Kidney (tissue), 14 donors: ENCODE results near the gene TTLL4. TPM values are rescaled to one million over a fixed set of nuclear protein-coding genes. Genes with fewer than 3 reads are reported as not detected.

ENCODE experiments used
- DNase-seq, 5 donors: peaks; one replicate each; pipeline ENCODE4 v3.0.0-alpha.2; 2013 to 2020
- FAIRE-seq: peaks from 2 replicates; lab custom pipeline; 2012; peaks lifted over from hg19 to GRCh38; lab: Jason Lieb, UNC
- H3K27ac ChIP-seq, 2 donors: one replicate each; pipeline ENCODE4 v1.7.0; 2013; ENCODE audit warnings: low read depth in 2 of 2, low read length in 2 of 2, inconsistent platforms in 1 of 2
- H3K27me3 ChIP-seq: one replicate; pipeline ENCODE4 v1.7.1; 2013; ENCODE audit warnings: low read length, inconsistent platforms; ENCODE audit not compliant: control insufficient read depth, insufficient read depth
- H3K36me3 ChIP-seq, 3 donors: one replicate each; pipeline versions ENCODE4 v1.7.0 to v1.7.1; 2013; ENCODE audit warnings: low read length in 3 of 3, control low read depth in 1 of 3, inconsistent platforms in 1 of 3; ENCODE audit not compliant: insufficient read depth in 3 of 3, control insufficient read depth in 2 of 3
- H3K4me1 ChIP-seq, 3 donors: one replicate each; pipeline versions ENCODE4 v1.7.0 to v1.7.1; 2013; ENCODE audit warnings: low read length in 3 of 3, inconsistent platforms in 1 of 3, low read depth in 1 of 3; ENCODE audit not compliant: control insufficient read depth in 2 of 3, insufficient read depth in 2 of 3
- H3K4me3 ChIP-seq, 3 donors: one replicate each; pipeline versions ENCODE4 v1.7.0 to v1.8.1; 2013; ENCODE audit warnings: low read length in 3 of 3, control low read depth in 1 of 3, inconsistent platforms in 1 of 3
- H3K9ac ChIP-seq, 3 donors: one replicate each; pipeline versions ENCODE4 v1.7.0 to v1.7.1; 2013; ENCODE audit warnings: low read length in 3 of 3, control low read depth in 1 of 3, inconsistent platforms in 1 of 3
- H3K9me3 ChIP-seq, 3 donors: one replicate each; pipeline versions ENCODE4 v1.7.0 to v1.7.1; 2013; ENCODE audit warnings: low read length in 3 of 3, control low read depth in 1 of 3, inconsistent platforms in 1 of 3; ENCODE audit not compliant: control insufficient read depth in 2 of 3, insufficient read depth in 1 of 3
- intact Hi-C: fragments of 100-400 bp; cut with DNase I; formaldehyde crosslinking; loops from one replicate; pipeline ENCODE4 v1.11.1; 2022
- polyA plus RNA-seq: library from polyadenylated mRNA; stranded (reverse); fragments of 350-450 nt; fragmentation: Illumina TruSeq; extraction: RNeasy Lipid Tissue Mini Kit (QIAGEN cat#74804); gene quantifications from one replicate; pipeline ENCODE4 v1.2.3, GENCODE V29; 2014; ENCODE audit warnings: low read depth, low replicate concordance; ENCODE audit not compliant: insufficient read depth
- total RNA-seq: library from RNA; stranded (reverse); fragmentation: NEBNext Ultra II Directional; extraction: Animal tissue kit (Norgen Biotek cat#: 25700); gene quantifications from one replicate; pipeline ENCODE4 v1.2.1, GENCODE V29; 2021
- TF ChIP-seq, protein P1 (sequence below): IDR thresholded peaks from 3 replicates; pipeline ENCODE4 v1.5.1; 2012; ENCODE audit warnings: mild to moderate bottlenecking, moderate library complexity, borderline replicate concordance; ENCODE audit not compliant: insufficient read depth; ENCODE audit errors: extremely low read depth
- donor health status: control.
- donor health status: control.
- donor health status: control.
- donor health status: control.
- donor health status: control.
- donor health status: DM: yes; HTN: yes; CAD: no.
- donor health status: Normal renal cell carcinoma (clear cell type).

Gene TTLL4
- total and polyA plus RNA-seq, 2 donors from 2014 or later: 7.6 to 30.7 TPM

DNA sequence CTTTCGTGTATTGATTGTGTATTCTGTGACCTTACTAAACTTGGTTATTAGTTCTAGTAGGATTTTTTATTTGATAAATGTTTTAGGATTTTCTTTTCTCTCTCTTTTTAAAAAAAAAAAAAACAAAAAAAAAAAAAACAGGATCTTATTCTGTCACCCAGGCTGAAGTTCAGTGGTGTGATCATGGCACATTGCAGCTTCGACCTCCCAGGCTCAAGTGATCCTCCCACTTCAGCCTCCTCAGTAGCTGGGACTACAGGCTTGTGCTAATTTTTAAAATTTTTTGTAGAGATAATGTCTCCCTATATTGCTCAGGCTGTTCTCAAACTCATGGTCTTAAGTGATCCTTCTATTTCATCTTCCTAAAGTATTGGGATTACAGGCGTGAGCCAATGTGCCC is 19.0 kb downstream of the TTLL4 start:
- intact Hi-C loops: no loop called here
- no peaks in the 10 kb centered on the region for H3K9me3 ChIP-seq

DNA sequence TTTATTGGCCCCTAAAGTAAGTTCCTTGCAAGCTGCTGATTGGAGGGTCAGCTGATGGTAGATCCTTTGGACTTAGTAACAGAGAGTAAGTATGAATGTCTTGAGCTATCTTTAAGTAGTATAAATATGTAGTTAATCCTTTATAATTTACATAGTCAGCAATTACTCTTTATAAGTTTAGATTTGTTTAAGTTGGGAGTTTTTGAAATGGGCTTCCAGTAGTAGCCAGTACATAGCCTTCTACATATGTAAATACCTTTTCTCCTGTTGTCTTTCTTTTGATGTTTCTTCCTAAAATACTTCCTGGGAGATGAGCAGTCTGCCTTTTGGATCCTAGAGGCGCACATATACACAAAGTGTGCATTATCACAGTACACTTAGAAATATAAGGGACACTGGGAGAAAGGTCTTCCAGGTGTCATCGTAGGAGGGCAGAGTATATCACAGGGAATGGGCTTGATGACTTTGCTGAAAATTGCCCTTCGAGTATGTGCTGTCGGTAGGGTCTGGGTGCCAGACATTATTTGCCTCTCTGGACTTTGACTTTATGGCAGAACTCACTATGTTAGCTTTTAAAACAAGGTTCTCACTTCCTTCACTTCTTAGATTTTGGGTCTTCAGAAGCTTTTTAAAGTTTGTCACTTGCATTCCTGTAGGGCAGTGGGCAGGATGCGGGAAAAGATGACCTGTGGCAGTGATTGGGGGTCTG is 21.6 kb downstream of the TTLL4 start:
- H3K27ac ChIP-seq: no peak overlapping the region
- DNase-seq: no peak
- H3K4me1 ChIP-seq: peaks cover 0 to 3% (median 0%) of the 10 kb centered on the region in 3 donors
- no peak for FAIRE-seq
- H3K9me3 ChIP-seq: no peaks in the 10 kb centered on the region
- intact Hi-C loops: no loop called here
- no peaks in the 10 kb centered on the region for H3K27me3 ChIP-seq
- TF ChIP-seq, protein P1, sequence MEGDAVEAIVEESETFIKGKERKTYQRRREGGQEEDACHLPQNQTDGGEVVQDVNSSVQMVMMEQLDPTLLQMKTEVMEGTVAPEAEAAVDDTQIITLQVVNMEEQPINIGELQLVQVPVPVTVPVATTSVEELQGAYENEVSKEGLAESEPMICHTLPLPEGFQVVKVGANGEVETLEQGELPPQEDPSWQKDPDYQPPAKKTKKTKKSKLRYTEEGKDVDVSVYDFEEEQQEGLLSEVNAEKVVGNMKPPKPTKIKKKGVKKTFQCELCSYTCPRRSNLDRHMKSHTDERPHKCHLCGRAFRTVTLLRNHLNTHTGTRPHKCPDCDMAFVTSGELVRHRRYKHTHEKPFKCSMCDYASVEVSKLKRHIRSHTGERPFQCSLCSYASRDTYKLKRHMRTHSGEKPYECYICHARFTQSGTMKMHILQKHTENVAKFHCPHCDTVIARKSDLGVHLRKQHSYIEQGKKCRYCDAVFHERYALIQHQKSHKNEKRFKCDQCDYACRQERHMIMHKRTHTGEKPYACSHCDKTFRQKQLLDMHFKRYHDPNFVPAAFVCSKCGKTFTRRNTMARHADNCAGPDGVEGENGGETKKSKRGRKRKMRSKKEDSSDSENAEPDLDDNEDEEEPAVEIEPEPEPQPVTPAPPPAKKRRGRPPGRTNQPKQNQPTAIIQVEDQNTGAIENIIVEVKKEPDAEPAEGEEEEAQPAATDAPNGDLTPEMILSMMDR: no peak
- H3K9ac ChIP-seq: no peak overlapping the region
- H3K4me3 ChIP-seq: no peak overlapping the region
- H3K36me3 ChIP-seq: no peaks in the 10 kb centered on the region

More for the DNA sequence above, 19.0 kb downstream of the TTLL4 start:
- no peak for FAIRE-seq
- Histone ChIP-seq H3K4me1 (peaks cover 0 to 3% (median 0%) of the 10 kb centered on the region in 3 donors), H3K4me3 (no peak overlapping the region), H3K27ac (no peak overlapping the region), H3K36me3 (no peaks in the 10 kb centered on the region), H3K27me3 (no peaks in the 10 kb centered on the region), H3K9ac (no peak overlapping the region)
- TF ChIP-seq, protein P1: no peak
- no peak for DNase-seq

DNA sequence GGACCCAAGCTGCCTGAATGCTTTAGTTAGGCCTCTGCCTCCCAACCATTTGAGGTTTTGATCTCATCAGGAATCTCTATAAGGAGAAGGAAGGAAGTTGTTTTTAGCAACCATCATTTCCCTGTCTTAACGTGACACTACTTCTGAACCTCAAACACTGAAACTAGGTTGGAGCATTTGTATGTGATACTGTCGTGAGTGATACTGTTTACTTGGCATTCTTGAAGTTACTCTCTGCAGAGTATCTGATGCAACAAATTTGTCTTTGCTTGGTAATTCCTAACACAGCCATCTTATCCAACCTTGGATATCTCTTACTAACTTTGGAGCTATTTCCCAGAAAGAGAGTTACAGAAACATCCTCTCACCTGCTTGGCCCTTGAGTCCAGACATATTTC is 22.1 kb downstream of the TTLL4 start:
- FAIRE-seq: no peak
- intact Hi-C loops: no loop called here
- no peak overlapping the region for H3K9ac ChIP-seq

More for the DNA sequence above, 22.1 kb downstream of the TTLL4 start:
- TF ChIP-seq, protein P1: no peak
- DNase-seq: no peak
- Histone ChIP-seq H3K4me1 (peaks cover 0 to 3% (median 0%) of the 10 kb centered on the region in 3 donors), H3K27ac (no peak overlapping the region), H3K9me3 (no peaks in the 10 kb centered on the region), H3K27me3 (no peaks in the 10 kb centered on the region), H3K4me3 (no peak overlapping the region), H3K36me3 (no peaks in the 10 kb centered on the region)
